Activated effector memory CD4-positive, alpha-beta T cell treated with anti-CD3 and anti-CD28 coated beads, Interleukin-2, amount 50 U/mL, for 16 hours (primary cell): ENCODE results near the gene MAL.

ENCODE experiments used
- DNase-seq: peaks from one replicate; pipeline ENCODE4 v3.0.0-alpha.2; 2020

Gene MAL

DNA sequence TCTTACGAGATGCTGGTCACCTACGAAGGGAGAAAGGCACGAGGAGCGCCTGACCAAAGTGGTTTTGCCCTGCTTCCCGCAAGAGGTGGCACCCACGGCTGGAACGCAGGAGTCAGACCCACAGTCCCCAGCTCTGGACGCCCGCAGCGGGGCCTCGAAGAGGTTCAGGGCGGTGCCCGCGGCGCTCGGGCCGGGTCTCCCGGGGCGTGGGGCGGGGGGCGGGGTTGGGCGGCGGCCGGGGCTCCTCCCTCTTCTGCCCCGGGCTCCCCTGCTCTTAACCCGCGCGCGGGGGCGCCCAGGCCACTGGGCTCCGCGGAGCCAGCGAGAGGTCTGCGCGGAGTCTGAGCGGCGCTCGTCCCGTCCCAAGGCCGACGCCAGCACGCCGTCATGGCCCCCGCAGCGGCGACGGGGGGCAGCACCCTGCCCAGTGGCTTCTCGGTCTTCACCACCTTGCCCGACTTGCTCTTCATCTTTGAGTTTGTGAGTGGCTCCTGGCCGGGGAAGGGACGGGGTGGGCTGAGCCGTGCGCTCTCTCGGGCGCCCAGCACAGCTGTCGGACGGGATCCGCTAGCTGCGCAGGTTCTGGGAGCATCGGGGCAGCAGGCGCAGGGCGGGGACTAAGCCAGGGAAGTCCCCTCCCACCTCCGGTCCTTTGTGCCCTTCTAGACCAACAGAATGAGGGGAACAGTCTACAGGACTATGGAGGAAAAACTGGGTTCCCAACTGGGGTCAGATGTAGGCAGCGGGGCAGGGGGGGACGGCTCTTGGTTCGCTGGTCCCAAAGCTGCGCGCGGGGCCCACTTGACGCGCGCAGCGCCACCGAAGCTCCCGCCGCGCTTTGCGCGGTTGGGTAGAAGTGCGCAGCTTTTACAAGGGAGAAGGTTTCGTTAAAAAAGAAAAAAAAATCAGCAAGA is at the start of gene MAL:
TSS of gene MAL (plus strand) at position 303 of the 914 bp plus-strand sequence. CDS start at position 388, 85 bp downstream.
- peak; percentile 87 for DNase-seq

DNA sequence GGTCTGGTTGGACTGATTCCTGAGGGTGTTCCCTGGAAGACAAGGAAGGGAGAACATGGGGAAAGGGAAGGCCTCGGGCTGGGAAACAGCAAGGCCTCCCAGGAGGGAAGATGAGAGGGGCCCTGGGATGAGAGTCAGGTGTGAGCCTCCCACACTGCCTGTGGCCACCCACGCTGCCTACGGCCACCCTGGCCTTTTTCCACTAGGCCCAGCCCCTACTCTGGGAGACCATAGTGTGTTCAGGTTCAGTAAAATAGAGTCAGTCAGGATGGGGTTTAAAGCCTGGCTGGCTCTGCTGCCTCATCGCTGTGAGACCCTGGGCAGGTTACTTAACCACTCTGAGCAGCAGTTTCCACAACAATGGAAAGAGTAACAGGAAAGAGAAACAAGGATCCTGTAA is 47.7 kb upstream of the MAL start:
- no peak for DNase-seq

DNA sequence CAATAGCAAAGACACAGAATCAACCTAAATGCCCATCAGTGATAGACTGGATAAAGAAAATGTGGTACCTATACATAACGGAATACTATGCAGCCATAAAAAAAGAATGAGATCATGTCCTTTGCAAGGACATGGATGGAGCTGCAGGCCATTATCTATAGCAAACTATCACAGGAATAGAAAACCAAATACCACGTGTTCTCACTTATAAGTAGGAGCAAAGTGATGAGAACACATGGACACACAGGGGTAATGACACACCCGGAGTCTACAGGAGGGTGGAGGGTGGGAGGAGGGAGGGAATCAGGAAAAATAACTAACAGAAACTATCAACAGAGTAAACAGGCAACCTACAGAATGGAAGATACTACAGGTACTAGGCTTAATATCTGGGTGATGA is 46.6 kb upstream of the MAL start:
- no peak for DNase-seq

GRCh38 chr2:94979406-94980375 is 45.8 kb upstream of the MAL start:
- DNase-seq: no peak

DNA sequence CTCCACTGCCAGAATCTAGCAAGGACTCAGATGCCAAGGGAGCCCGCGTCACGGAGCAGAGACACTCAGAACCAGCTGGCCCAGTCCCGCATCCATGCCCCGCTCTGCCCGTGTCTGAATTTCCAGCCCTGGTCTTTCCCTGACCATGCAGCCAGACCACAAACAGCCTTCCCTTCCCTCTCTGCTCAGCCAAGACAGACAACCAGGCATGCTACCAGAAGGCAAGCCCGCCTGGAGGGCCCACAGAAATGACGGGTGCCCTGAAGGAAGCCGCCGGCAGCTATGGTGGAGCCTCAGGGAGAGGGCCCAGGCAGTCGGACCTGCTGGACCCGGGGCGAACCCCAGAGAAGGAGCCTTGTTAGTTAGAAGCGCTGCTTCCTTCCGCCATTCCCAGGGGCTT is 45.1 kb upstream of the MAL start:
- DNase-seq: no peak

GRCh38 chr2:94982156-94982555 is 43.4 kb upstream of the MAL start:
- DNase-seq: no peak

DNA sequence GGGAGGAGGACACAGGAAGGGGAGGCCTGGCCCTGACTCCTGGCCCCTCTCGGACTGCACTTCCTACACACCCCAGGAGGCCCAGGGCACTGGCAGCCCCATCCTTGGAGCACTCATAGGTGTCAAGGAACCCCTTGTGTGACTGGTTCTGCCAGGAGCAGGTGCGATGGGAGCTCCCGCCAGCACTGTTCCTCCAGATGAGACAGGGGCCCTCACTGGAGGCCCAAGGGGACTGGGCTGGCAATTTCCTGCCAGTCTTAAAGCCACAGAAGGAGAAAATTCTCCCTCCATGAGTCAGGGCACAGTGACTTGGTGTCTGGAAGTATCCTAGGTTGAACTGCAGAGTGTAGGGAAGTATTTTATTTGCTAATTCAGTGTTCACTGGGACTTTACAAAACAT is 42.8 kb upstream of the MAL start:
- no peak for DNase-seq

- no peak for DNase-seq
Observed at GRCh38 chr2:94984964-94985575, 40.4 kb upstream of the MAL start.

GRCh38 chr2:94985636-94986035 is 39.9 kb upstream of the MAL start:
- no peak for DNase-seq

DNA sequence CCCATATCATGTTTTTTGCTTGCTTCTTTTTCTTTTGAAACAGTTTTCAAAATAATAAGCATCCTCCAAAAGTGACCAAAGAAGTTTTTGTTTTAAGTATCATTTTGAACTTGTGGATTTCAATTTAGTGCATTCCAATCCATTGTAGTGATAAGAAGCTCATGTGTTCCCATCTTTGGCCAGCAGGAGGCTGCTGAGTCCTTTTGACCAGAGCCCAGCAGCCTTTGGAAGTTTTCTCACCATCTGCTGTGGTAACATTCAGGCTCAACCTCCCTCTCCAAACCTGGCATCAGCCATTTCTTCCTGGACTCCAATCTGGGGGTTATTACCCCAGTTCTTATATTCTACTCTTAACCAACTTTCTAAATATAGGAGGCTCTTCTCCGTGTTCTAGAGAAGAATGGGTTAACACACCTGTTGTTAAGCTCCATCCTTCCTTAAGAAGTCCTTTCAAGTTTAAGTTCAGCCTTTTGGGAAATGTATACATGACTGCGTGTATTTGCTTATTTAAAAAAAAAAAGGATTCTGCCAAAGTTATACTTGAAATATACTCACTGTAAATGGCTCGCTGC is 39.0 kb upstream of the MAL start:
- no peak for DNase-seq

- no peak for DNase-seq
Observed at GRCh38 chr2:94987074-94988020, 38.2 kb upstream of the MAL start.

DNA sequence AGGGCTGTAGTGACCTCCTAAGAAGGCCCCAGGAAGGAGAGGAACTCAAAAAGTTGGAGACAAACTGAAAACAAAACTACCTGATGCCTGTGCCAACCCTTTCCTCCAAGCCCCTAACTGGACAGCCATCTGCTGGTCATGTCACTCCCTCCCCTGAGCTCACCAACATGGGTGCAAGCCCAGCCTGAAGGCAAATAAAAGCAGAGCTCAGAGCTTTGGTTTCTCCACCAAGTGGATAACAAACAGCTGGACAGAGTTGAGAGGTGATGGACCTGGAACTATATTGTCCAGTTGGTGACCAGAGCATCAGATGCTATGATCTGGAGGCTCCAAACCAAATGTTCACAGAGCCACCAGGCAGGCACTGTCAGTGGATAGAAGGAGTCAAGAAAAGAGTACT is 34.6 kb upstream of the MAL start:
- no peak for DNase-seq

DNA sequence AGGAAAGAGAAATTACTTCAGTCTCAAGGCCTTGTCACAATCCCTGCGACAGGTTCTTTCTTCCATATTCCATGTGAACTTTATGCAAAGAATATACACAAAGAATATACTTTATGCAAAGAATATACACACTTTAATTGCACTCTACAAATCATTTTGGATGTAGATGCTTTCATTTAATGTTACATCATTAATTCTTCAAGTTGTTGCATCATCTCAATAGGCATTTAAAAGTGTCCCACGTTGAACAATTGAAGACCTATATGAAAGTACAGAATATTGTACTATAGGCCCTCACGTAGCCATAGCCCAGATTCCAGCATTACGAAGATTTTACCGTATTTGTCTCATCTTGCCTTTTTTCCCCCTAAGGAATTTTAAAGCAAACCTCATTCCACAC is 33.1 kb upstream of the MAL start:
- no peak for DNase-seq

DNA sequence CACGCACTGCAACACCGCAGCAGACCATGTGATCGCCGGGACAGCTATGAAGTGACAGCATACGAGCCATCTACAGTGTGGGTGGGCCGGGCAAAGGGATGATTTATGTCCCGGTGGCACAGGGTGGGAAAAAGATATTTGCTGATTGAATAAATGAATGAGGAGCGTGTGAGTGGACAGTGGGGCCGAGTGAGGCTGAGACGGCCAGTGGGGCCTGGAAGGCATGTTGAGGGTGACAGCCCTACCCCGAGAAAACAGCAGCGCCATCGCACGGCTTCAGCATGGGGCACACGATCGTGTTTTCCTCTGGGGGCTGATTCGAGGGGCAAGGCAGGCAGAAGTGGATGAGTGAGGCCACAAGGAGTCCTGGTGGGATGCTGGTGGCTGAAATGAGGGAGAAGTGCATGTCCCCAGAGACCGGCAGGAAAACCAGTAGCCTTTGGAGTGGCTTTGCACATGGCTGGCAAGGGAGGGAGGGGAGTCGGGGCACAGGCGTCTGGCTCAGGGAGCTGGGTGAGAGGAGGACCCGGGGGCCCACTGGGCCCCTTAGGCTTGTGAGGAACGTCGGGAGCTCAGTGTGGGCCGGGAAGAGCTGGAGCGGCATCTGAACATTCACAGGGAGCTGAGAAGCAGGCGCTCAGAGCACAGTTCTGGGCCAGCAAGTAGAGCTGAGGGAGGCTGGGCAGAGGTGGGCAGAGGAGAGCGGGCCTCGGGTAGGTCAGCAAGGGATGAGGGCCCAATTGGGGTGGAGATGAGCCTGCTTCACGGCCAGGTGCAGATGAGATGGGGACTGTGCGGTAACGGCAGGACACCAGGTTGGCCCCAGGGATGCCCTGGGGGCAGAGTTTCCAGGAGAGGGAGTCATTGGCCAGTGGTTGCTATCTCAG is 32.1 kb upstream of the MAL start:
- peak; percentile 52 for DNase-seq

GRCh38 chr2:94994063-94994913 is 31.2 kb upstream of the MAL start:
- DNase-seq: peak; percentile 36

- peak; percentile 49 for DNase-seq
Observed at GRCh38 chr2:94994914-94995552, 30.5 kb upstream of the MAL start.

GRCh38 chr2:94995553-94996304 is 29.8 kb upstream of the MAL start:
- DNase-seq: peak; percentile 46
